Lower lobe of right lung (tissue), 2 donors: ENCODE measurements around the gene CAND2. TPM values are rescaled to one million over a fixed set of nuclear protein-coding genes. Genes with fewer than 3 reads are reported as not detected.

Source experiments
- ATAC-seq, 2 donors: fragments of 200-7000 bp; cut with Tn5 transposase; one replicate each; pipeline ENCODE4 v1.9.1; 2020 to 2022; ENCODE audit warnings: mild to moderate bottlenecking in 2 of 2, moderate library complexity in 2 of 2
- DNase-seq: peaks from one replicate; pipeline ENCODE4 v3.0.0-alpha.2; 2020
- H3K27ac ChIP-seq: fragments of 200-600 bp; one replicate; pipeline ENCODE4 v1.8.0; 2022
- H3K27me3 ChIP-seq: fragments of 200-600 bp; one replicate; pipeline ENCODE4 v1.8.0; 2022; ENCODE audit warnings: low read depth
- H3K36me3 ChIP-seq: fragments of 200-600 bp; one replicate; pipeline ENCODE4 v1.8.0; 2022; ENCODE audit warnings: mild to moderate bottlenecking
- H3K4me1 ChIP-seq: fragments of 200-600 bp; one replicate; pipeline ENCODE4 v1.8.0; 2022
- H3K4me3 ChIP-seq: fragments of 200-600 bp; one replicate; pipeline ENCODE4 v1.8.0; 2022; ENCODE audit warnings: mild to moderate bottlenecking
- H3K9me3 ChIP-seq: fragments of 200-600 bp; one replicate; pipeline ENCODE4 v1.8.0; 2022
- CTCF ChIP-seq: fragments of 200-600 bp; IDR thresholded peaks from one replicate; pipeline ENCODE4 v1.8.0; 2022; ENCODE audit warnings: antibody characterized with exemption, mild to moderate bottlenecking
- intact Hi-C: fragments of 100-400 bp; cut with DNase I; formaldehyde crosslinking; loops from one replicate; pipeline ENCODE4 v1.11.0; 2022
- total RNA-seq: library from RNA; stranded (reverse); fragmentation: NEBNext Ultra II Directional; extraction: Animal tissue kit (Norgen Biotek cat#: 25700); gene quantifications from one replicate; pipeline ENCODE4 v1.2.1, GENCODE V29; 2021
- donor health status: DM: no; HTN: yes; CAD: no; lungs with severe emphysema.

Gene CAND2
- total RNA-seq, 1 donor from 2014 or later, result 6.4 TPM

GRCh38 chr3:12868039-12869034 is 71.9 kb downstream of the CAND2 start:
- no peaks in the 10 kb centered on the region for H3K9me3 ChIP-seq
- H3K27ac ChIP-seq, result no peak overlapping the region
- ATAC-seq, result peak; percentile 94 to 95
- H3K4me3 ChIP-seq, result peak overlapping the region; percentile 45
- H3K36me3 ChIP-seq, result no peaks in the 10 kb centered on the region
- H3K4me1 ChIP-seq, result peaks cover 15% of the 10 kb centered on the region
- intact Hi-C loops, result no loop called here
- TF ChIP-seq CTCF, result peak; percentile 91
- peaks cover 5% of the 10 kb centered on the region for H3K27me3 ChIP-seq
- peak; percentile 90 for DNase-seq

GRCh38 chr3:12869035-12869621 is 72.6 kb downstream of the CAND2 start:
- DNase-seq (peak; percentile 76), ATAC-seq (peak; percentile 70 to 85)
- Histone ChIP-seq H3K36me3 (no peaks in the 10 kb centered on the region), H3K27me3 (peaks cover 5% of the 10 kb centered on the region), H3K4me1 (peaks cover 15% of the 10 kb centered on the region), H3K9me3 (no peaks in the 10 kb centered on the region), H3K27ac (no peak overlapping the region), H3K4me3 (peak overlapping the region; percentile 45)
- intact Hi-C loops, result no loop called here
- no peak for TF ChIP-seq CTCF

- no peak for TF ChIP-seq CTCF
- H3K27me3 ChIP-seq, result peaks cover 14% of the 10 kb centered on the region
- intact Hi-C loops, result no loop called here
- H3K36me3 ChIP-seq, result no peaks in the 10 kb centered on the region
- no peak overlapping the region for H3K4me3 ChIP-seq
- no peak for ATAC-seq
- H3K9me3 ChIP-seq, result no peaks in the 10 kb centered on the region
- peaks cover 17% of the 10 kb centered on the region for H3K4me1 ChIP-seq
- DNase-seq, result no peak
- H3K27ac ChIP-seq, result no peak overlapping the region
Measured at GRCh38 chr3:12870942-12871341, 74.5 kb downstream of the CAND2 start.

- Histone ChIP-seq H3K9me3 (no peaks in the 10 kb centered on the region), H3K27ac (no peak overlapping the region), H3K4me1 (peaks cover 22% of the 10 kb centered on the region), H3K36me3 (no peaks in the 10 kb centered on the region), H3K27me3 (peaks cover 19% of the 10 kb centered on the region), H3K4me3 (no peak overlapping the region)
- DNase-seq (no peak), ATAC-seq (no peak)
- no peak for TF ChIP-seq CTCF
- intact Hi-C loops, result no loop called here
Measured at GRCh38 chr3:12871404-12871983, 75.0 kb downstream of the CAND2 start.
